Cardiac fibroblast (primary cell): ENCODE data around the gene TNKS1BP1.
"Not testable (repeated sequence)": the region's sequence is repeated elsewhere in the genome, so short reads cannot be mapped to it uniquely, and the experiment has no call there.

Experiments used
- DNase-seq, 2 donors: peaks; one replicate each; pipeline versions ENCODE4 v3.0.0 to v3.0.0-alpha.2; 2010; ENCODE audit warnings: low read depth in 2 of 2
- H3K4me3 ChIP-seq, 2 donors: replicated peaks in 1 of 2; 1 replicate in 1 of 2; 2 replicates in 1 of 2; pipeline ENCODE4 v1.5.1; 2011; ENCODE audit warnings: low read depth in 2 of 2, low read length in 2 of 2, mild to moderate bottlenecking in 2 of 2, moderate library complexity in 1 of 2
- TF ChIP-seq, protein P1 (sequence below): IDR thresholded peaks from one replicate; pipeline ENCODE4 v1.5.1; 2011; ENCODE audit warnings: low read depth, mild to moderate bottlenecking, low read length, inconsistent platforms

The TNKS1BP1 gene

GRCh38 chr11:57290288-57290687, 34.5 kb downstream of the TNKS1BP1 start:
- DNase-seq = peak; percentile 54 to 68
- no peak overlapping the region for H3K4me3 ChIP-seq
- TF ChIP-seq, protein P1, sequence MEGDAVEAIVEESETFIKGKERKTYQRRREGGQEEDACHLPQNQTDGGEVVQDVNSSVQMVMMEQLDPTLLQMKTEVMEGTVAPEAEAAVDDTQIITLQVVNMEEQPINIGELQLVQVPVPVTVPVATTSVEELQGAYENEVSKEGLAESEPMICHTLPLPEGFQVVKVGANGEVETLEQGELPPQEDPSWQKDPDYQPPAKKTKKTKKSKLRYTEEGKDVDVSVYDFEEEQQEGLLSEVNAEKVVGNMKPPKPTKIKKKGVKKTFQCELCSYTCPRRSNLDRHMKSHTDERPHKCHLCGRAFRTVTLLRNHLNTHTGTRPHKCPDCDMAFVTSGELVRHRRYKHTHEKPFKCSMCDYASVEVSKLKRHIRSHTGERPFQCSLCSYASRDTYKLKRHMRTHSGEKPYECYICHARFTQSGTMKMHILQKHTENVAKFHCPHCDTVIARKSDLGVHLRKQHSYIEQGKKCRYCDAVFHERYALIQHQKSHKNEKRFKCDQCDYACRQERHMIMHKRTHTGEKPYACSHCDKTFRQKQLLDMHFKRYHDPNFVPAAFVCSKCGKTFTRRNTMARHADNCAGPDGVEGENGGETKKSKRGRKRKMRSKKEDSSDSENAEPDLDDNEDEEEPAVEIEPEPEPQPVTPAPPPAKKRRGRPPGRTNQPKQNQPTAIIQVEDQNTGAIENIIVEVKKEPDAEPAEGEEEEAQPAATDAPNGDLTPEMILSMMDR = no peak

DNA sequence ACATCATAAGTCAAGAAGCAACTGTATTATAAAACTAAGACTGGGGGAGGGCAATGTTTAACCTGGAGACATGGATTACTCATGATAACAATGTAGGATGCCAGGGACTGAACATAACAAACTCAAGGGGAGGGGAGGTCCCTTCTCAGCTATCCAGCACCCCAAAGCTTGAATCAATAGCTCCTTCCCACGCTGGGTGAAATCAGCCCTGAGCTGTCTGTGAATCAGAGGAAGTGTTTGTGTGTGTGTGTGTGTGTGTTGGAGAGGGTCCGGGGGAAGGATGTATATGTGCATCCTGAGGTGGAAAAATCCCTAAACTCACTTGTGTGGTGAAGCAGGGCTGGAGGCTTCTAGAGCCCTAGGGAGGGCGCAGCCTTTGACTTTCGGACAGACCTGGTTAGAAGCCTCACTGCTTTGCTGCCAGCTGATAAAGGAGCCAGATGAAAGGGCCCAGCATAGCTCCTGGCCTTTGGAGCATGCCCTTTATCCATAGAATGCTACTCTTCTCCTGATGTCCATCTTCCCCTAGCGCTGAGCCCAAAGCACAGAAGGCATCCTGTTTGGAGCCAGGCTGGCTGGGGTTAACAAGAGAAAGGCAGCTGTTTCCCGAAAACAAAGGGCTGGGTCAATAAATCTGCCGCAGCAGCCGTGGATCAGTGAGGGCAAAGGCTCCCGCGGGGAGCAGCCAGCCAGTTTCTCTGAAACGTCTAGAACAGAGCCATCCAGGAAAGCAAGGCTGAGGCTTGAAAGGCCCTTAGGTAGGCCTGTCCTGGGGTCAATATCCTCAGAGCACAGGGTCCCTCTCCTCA, 35.8 kb downstream of the TNKS1BP1 start:
- TF ChIP-seq, protein P1 = no peak
- H3K4me3 ChIP-seq = no peak overlapping the region
- peak; percentile 64 to 91 for DNase-seq

GRCh38 chr11:57287884-57288283, 36.9 kb downstream of the TNKS1BP1 start:
- H3K4me3 ChIP-seq = no peak overlapping the region
- TF ChIP-seq, protein P1 = no peak
- no peak for DNase-seq

DNA sequence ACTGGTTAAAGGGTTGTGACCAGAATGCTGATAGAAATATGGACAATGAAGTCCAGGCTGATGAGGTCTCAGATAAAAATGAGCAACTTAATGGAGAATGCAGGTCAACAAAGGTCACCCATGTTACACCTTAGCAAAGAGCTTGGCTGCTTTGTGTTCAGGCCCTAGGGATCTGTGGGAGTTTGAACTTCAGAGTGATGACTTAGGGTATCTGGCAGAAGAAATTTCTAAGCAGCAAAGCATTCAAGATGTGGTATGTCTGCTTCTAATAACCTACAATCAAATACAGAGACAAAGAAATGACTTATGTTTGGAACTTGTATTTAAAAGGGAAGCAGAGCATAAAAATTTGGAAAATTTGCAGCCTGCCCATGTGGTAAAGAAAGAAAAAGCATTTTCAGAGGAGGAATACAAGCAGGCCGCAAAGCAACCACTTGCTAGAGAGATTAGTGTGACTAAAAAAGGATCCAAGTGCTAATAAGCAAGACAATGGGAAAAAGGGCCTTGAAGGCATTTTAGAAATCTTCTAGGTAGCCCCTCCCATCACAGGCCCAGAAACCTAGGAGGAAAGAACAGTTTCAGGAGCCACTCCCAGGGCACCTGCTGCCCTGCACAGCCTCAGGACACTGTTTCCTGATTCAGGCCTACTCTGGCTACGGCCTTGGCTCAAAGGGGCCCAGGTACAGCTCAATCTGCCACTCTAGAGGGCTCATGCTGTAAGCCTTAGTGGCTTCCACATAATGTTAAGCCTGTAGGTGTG, 41.3 kb downstream of the TNKS1BP1 start:
- TF ChIP-seq, protein P1 = no peak
- DNase-seq = no peak
- H3K4me3 ChIP-seq = no peak overlapping the region

- H3K4me3 ChIP-seq, DNase-seq: not testable (repeated sequence)
Measured at GRCh38 chr11:57281546-57281945, 43.2 kb downstream of the TNKS1BP1 start.

DNA sequence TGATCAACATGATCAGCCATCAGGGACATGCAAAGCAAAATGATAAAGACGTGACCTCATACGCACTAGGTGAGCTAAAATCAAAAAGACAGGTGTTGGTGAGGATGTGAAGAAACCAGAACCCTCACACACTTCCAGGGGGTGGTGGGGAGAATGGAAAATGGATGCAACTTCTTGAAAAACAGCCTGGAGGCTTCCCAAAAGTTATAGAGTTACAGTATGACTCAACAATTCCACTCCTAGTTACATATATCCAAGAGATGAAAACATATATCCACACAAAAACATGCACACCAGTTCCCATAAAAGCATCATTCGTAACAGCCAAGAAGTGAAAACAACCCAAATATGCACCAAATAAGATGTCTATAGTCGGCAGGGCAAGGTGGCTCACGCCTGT, 45.6 kb downstream of the TNKS1BP1 start:
- DNase-seq = peak; percentile 67 to 74
- TF ChIP-seq, protein P1 = no peak
- no peak overlapping the region for H3K4me3 ChIP-seq

GRCh38 chr11:57278721-57279095, 46.0 kb downstream of the TNKS1BP1 start:
- DNase-seq = peak in 1 of 2 donors; percentile 16
- no peak overlapping the region for H3K4me3 ChIP-seq
- TF ChIP-seq, protein P1 = no peak
